Measurements from ENCODE around the gene SHTN1.

The SHTN1 gene

GRCh38 chr10:116984202-116984990 is 20.6 kb downstream of the SHTN1 start:
- DNase-seq (ENCODE audit: low read depth, low spot score) = no peak

GRCh38 chr10:116980041-116980440 is 24.9 kb downstream of the SHTN1 start:
- no peak for DNase-seq (ENCODE audit: low read depth, low spot score)

GRCh38 chr10:116978901-116979300 is 26.1 kb downstream of the SHTN1 start:
- no peak for DNase-seq (ENCODE audit: low read depth, low spot score)

- DNase-seq (ENCODE audit: low read depth, low spot score) = no peak
These were observed 30.5 kb downstream of the SHTN1 start for GRCh38 chr10:116974456-116975005.

- no peak for DNase-seq (ENCODE audit: low read depth, low spot score)
These were observed 31.0 kb downstream of the SHTN1 start for GRCh38 chr10:116973946-116974455.

- DNase-seq (ENCODE audit: low read depth, low spot score) = no peak
These were observed 31.5 kb downstream of the SHTN1 start for GRCh38 chr10:116973371-116973905.

GRCh38 chr10:116972131-116972530 is 32.9 kb downstream of the SHTN1 start:
- DNase-seq (ENCODE audit: low read depth, low spot score) = no peak

GRCh38 chr10:116970050-116970449 is 34.9 kb downstream of the SHTN1 start:
- DNase-seq (ENCODE audit: low read depth, low spot score) = no peak

GRCh38 chr10:116968331-116968730 is 36.7 kb downstream of the SHTN1 start:
- DNase-seq (ENCODE audit: low read depth, low spot score) = no peak

- no peak for DNase-seq (ENCODE audit: low read depth, low spot score)
These were observed 43.4 kb downstream of the SHTN1 start for GRCh38 chr10:116961406-116962251.

- DNase-seq (ENCODE audit: low read depth, low spot score) = no peak
These were observed 44.8 kb downstream of the SHTN1 start for GRCh38 chr10:116960066-116960776.

- DNase-seq (ENCODE audit: low read depth, low spot score) = no peak
These were observed 52.3 kb downstream of the SHTN1 start for GRCh38 chr10:116952729-116953128.

- DNase-seq (ENCODE audit: low read depth, low spot score) = no peak
These were observed 56.5 kb downstream of the SHTN1 start for GRCh38 chr10:116948530-116948870.

GRCh38 chr10:116947841-116948529 is 57.0 kb downstream of the SHTN1 start:
- no peak for DNase-seq (ENCODE audit: low read depth, low spot score)

GRCh38 chr10:116944911-116945310 is 60.1 kb downstream of the SHTN1 start:
- no peak for DNase-seq (ENCODE audit: low read depth, low spot score)

GRCh38 chr10:116931806-116932205 is 73.2 kb downstream of the SHTN1 start:
- DNase-seq (ENCODE audit: low read depth, low spot score) = no peak

- DNase-seq (ENCODE audit: low read depth, low spot score) = no peak
These were observed 78.6 kb downstream of the SHTN1 start for GRCh38 chr10:116926426-116926825.

GRCh38 chr10:116925056-116925455 is 79.9 kb downstream of the SHTN1 start:
- DNase-seq (ENCODE audit: low read depth, low spot score) = no peak

GRCh38 chr10:116919706-116920105 is 85.3 kb downstream of the SHTN1 start:
- no peak for DNase-seq (ENCODE audit: low read depth, low spot score)

- DNase-seq (ENCODE audit: low read depth, low spot score) = no peak
These were observed 85.8 kb downstream of the SHTN1 start for GRCh38 chr10:116919164-116919563.

- no peak for DNase-seq (ENCODE audit: low read depth, low spot score)
These were observed 86.4 kb downstream of the SHTN1 start for GRCh38 chr10:116918583-116918982.

All from activated CD4-positive, CD25-positive, alpha-beta regulatory T cell treated with anti-CD3 and anti-CD28 coated beads, Interleukin-2, amount 50 U/mL, for 16 hours (primary cell).